NCI-H82 treated with DMSO at 0.1 percent for 48 hours (cell line): ENCODE results near the gene TNNI3.
"Not testable (repeated sequence)": the region's sequence is repeated elsewhere in the genome, so short reads cannot be mapped to it uniquely, and the experiment has no call there.

Experiments used
- DNase-seq: peaks from one replicate; lab custom pipeline; 2025; ENCODE audit not compliant: unreplicated experiment; lab: John Stamatoyannopoulos, UW

Gene TNNI3

DNA sequence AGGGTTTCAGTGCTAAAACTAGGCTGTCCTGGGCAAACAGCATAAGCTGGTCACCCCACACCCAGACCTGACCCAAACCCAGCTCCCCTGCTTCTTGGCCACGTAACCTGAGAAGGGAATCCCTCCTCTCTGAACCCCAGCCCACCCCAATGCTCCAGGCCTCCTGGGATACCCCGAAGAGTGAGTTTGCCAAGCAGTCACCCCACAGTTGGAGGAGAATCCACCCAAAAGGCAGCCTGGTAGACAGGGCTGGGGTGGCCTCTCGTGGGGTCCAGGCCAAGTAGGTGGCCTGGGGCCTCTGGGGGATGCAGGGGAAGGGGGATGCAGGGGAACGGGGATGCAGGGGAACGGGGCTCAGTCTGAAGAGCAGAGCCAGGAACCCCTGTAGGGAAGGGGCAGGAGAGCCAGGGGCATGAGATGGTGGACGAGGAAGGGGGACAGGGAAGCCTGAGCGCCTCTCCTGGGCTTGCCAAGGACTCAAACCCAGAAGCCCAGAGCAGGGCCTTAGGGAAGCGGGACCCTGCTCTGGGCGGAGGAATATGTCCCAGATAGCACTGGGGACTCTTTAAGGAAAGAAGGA is 42.9 kb downstream of the TNNI3 start:
- no peak for DNase-seq

DNA sequence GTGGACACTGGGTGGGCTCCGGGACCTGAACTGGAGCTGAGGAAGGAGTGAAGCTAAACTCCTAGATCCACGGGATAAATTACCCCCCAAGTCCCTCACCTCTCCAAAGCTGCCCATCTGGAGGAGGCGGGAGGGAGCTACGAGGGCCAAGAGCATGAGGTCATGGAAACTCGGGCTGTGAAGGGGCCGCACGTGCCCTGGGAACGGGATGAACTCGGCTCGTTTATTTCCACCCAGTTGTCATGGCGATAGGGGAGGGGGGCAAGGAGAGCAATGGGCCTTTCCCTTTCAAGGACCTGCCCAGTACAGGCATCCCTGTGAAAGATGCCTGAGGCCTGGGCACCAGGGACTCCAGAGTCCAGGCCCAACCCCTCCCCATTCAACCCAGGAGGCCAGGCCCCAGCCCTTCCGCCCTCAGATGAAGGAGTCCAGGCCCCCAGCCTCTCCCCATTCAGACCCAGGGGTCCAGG is 43.9 kb downstream of the TNNI3 start:
- no peak for DNase-seq

DNA sequence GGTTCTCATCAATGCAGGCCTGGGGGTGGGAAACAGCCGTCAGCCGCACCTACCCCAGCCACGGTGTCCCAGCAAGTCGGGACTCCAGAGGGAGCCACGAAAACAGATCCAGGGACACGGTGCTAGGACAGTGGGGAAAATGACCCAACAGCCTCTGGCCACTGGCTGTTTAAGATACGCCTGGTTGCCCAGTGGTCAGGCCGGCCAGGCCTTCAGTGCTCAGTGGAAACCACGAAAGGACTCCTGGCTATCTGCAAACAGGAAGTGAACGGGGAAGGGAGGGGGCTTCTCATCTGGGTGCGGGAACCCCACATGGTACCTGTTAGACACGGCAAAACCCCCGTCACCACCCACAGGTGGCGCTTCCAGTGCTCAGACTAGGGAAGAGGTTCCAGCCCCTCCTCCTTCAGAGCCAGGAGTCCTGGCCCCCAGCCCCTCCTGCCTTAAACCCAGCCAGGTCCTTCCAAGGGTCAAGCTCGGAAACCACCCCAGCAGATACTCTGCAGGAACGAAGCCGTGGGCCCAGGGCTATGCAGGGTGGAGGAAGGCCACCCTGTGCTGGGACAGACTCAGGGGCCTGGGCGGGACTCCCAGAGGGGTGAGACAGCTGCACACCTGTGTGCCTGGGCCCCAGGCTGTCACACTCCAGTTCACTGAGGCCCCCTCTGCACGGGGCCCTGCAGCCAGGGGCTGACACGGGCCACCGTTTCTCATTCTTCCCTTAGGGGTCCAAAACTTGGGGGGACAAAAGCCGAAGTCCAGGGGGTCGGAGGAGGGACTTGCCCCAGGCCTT is 44.6 kb downstream of the TNNI3 start:
- DNase-seq = no peak

DNA sequence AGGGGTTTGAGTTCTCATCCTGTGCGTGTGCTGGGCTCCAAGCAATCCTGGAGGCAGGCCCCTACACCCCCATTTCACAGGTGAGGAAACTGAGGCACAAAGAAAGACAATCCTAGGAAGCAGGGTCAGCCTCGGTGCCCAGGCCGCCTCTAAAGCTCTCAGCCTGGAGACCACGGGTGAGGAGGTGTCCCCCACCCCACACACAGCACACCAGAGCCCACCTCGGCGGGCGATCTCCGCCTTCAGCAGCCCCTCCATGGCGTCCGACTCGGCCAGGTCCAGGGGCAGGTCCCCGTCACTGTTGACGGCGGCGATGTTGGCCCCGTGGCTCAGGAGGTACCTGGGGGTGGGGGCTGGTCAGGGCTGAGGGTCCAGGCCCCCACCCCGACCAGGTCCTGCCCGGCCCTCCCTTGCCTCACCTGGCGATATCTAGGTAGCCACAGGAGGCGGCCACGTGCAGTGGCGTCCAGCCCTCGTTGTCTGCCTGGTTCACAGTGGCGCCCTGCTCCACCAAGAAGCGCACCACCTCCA is 45.2 kb downstream of the TNNI3 start:
- no peak for DNase-seq

DNA sequence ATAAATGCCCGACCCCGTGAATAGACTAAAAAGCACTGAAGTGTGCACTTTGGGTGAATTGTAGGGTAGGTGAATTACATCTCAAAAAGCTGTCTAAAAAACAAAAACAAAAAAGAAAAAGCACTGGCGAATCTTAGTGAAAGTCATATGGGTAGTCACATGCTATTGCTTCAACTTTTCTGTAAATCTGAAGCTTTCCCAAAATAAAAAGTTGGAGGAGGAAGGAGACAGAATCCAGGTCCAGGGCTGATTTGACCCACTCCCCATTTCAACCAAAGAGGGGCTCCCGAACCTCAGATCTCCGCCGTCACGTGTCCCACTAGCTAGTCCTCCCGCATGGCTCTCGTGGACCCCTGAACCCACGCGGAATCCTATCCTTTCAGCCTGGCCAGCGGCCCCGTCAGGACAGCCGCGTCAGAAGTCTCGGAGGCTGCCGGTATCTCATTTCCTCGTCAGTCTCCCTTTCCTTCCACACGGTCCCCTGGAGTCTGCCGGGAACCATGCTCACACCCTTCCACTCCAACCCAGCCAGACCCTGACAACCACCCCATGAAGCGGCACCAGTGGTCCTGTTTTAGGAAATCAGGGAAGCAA is 46.2 kb downstream of the TNNI3 start:
- DNase-seq = no peak

DNA sequence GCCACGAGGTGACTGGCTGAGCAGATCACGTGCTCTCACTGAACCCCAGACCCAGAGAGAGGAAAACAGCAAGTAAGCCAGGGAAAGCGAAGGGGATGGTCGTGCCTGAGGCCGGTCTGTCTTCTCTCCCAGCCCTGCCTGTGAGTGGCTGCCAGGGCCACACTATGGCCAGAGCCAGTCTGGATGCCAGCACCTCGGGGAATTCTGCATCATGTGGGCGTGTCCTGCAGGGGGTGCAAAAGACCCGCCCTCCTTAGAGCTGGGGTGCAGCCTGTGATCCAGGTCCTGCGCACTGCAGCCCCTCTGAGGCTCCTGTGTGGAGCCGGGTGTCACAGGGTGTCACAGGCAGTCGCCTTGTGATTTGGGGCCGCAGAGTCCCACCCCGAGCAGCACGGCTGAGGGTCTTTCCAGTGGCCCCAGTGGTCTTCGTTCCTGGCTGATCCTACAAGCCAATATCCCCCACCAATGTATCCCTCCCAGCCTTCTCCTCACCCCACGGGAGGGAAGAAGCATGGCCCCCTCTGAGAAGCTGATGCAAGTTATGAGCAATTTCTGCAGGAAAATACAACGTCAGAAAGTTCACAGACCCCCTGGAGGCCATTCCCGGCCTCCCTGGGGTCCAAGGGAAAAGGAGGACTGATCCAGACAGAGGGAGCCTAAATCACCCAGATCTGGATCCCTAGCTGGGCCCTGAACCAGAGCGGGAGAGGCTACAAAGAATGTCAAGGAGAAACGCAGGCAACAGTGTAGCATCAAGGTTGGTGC is 47.8 kb downstream of the TNNI3 start:
- DNase-seq = no peak

DNA sequence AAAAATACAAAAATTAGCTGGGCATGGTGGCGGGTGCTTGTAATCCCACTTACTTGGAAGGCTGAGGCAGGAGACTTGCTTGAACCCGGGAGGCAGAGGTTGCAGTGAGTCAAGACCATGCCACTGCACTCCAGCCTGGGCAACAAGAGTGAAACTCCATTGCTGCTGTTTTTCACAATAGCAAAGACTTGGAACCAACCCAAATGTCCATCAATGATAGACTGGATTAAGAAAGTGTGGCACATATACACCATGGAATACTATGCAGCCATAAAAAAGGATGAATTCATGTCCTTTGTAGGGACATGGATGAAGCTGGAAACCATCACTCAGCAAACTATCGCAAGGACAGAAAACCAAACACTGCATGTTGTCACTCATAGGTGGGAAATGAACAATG is 50.3 kb downstream of the TNNI3 start:
- DNase-seq = not testable (repeated sequence)

DNA sequence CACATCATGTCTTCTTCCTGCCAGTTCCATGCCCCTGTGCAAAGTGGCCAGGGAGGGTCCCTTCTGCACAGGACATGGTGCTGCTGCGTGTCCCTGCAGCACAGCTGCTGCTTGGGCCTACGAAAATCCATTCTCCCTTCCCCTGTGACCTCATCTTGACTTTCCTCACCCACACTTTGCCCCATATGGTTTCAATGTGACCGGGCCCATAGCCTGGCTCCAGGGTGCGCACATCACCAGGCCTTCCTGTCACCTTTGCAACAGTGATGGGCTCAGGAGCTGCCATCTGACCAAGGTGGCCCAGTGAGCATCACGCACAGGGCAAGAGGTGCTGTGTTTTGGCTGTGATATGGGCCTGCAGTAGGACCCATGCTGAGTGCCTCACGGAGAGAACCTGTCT is 50.9 kb downstream of the TNNI3 start:
- DNase-seq = no peak

DNA sequence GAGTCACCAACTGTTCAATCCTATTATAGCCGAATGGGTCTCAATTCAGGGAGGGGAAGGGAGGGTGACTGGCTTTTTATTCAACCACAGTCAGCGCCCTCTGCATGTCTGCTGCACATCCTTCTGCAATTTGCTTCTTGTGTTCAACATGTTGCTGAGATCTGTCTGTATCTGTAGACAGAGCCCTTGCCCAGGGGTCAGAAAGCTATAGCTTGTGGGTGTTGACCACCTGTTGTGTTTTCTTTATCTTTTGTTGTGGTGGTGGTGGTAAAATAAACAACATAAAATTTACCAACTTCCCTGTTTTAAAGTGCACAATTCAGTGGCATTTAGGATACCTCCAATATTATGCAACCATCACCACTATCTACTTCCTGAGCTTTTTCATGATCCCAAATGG is 52.3 kb downstream of the TNNI3 start:
- peak; percentile 22 for DNase-seq

DNA sequence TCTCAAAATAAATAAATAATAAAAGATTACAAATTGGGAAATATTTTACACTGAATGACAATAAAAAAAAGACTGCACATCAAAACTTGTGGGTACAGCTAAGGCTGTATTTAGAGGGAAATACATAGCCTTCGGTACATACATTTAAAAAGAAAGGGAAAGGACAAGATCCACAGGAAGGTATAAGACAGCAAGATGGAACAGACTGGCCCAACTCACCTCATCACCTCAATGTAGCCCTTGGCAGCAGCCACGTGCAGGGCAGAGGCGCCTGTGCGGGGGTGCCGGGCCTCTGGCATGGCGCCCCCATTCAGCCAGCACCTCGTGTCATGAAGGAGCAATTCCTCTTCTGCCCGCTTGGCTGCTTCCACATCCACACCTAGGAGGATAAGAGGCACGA is 54.3 kb downstream of the TNNI3 start:
- DNase-seq = no peak
